Endothelial cell of umbilical vein (primary cell): Measurements from ENCODE around the gene ZNF565. TPM values are rescaled to one million over a fixed set of nuclear protein-coding genes. Genes with fewer than 3 reads are reported as not detected.

Source experiments
- BruUV-seq: library from RNA; stranded (reverse); fragments of 400-500 nt; replicated peaks from 2 replicates; lab custom pipeline; 2021; lab: Mats Ljungman, UMichigan
- CTCF ChIA-PET: fragments of 300-600, 350-600 bp; sonication (Branson Sonifier 250); formaldehyde crosslinking; loops from one replicate; lab custom pipeline; 2021; ENCODE audit warnings: antibody characterized with exemption, inconsistent platforms; lab: Charles Lee
- POLR2A ChIA-PET: fragments of 300-600, 350-600 bp; sonication (Branson Sonifier 250); formaldehyde crosslinking; loops from one replicate; lab custom pipeline; 2021; ENCODE audit warnings: antibody characterized with exemption, inconsistent platforms; lab: Charles Lee
- DNase-seq: peaks from one replicate; pipeline ENCODE4 v3.0.0-alpha.2; 2011; ENCODE audit warnings: low read depth, low spot score
- FAIRE-seq: peaks from 2 replicates; lab custom pipeline; 2011; peaks lifted over from hg19 to GRCh38; lab: Jason Lieb, UNC
- H2AFZ ChIP-seq: 2 replicates; pipeline ENCODE4 v1.6.0; 2012; ENCODE audit warnings: low read depth, low read length, control low read depth, inconsistent platforms
- H3K27ac ChIP-seq: 2 replicates; pipeline ENCODE4 v1.5.1; 2011; ENCODE audit warnings: low read depth, mild to moderate bottlenecking, control low read depth, low read length, moderate library complexity; ENCODE audit not compliant: insufficient read depth
- H3K27me3 ChIP-seq, 2 experiments: 2 replicates each; pipeline versions ENCODE4 v1.6.0 to v1.6.1; 2011; ENCODE audit warnings: low read length in 2 of 2, mixed read lengths in 1 of 2; ENCODE audit not compliant: control insufficient read depth in 2 of 2, insufficient read depth in 2 of 2
- H3K36me3 ChIP-seq, 2 experiments: 2 replicates in 1 of 2; 3 replicates in 1 of 2; pipeline ENCODE4 v1.5.1; 2011; ENCODE audit warnings: low read length in 2 of 2, mild to moderate bottlenecking in 1 of 2, moderate library complexity in 1 of 2; ENCODE audit not compliant: control insufficient read depth in 2 of 2, insufficient read depth in 2 of 2; ENCODE audit errors: extremely low read depth in 1 of 2
- H3K4me1 ChIP-seq: 3 replicates; pipeline ENCODE4 v1.5.1; 2011; ENCODE audit warnings: mild to moderate bottlenecking, low read length; ENCODE audit not compliant: control insufficient read depth, insufficient read depth; ENCODE audit errors: extremely low read depth
- H3K4me2 ChIP-seq: 2 replicates; pipeline ENCODE4 v1.6.1; 2011; ENCODE audit warnings: low read length, control low read depth, mixed read lengths; ENCODE audit not compliant: insufficient read depth
- H3K4me3 ChIP-seq, 3 experiments: fragments of 200-600 bp in 1 of 3; sonication (generic), shearing (Covaris generic) in 1 of 3; replicated peaks in 1 of 3; 2 replicates each; pipeline ENCODE4 v1.5.1; 2011 to 2016; ENCODE audit warnings: control low read depth in 3 of 3, low read length in 3 of 3, mild to moderate bottlenecking in 2 of 3, inconsistent platforms in 1 of 3, low read depth in 1 of 3, moderate library complexity in 1 of 3; ENCODE audit not compliant: insufficient read depth in 1 of 3
- H3K79me2 ChIP-seq: 2 replicates; pipeline ENCODE4 v1.6.0; 2012; ENCODE audit warnings: low read length, inconsistent platforms; ENCODE audit not compliant: control insufficient read depth, insufficient read depth
- H3K9ac ChIP-seq: replicated peaks from 2 replicates; pipeline ENCODE3; 2011; ENCODE audit warnings: low read length, control low read depth; ENCODE audit not compliant: insufficient read depth; ENCODE audit errors: extremely low read depth
- H3K9me1 ChIP-seq: replicated peaks from 3 replicates; pipeline ENCODE4 v1.6.0; 2011; ENCODE audit warnings: mild to moderate bottlenecking, low read length; ENCODE audit not compliant: control insufficient read depth, insufficient read depth; ENCODE audit errors: extremely low read depth
- H3K9me3 ChIP-seq: replicated peaks from 2 replicates; pipeline ENCODE4 v1.5.1; 2012; ENCODE audit warnings: low read length, inconsistent platforms; ENCODE audit not compliant: control insufficient read depth, insufficient read depth
- H4K20me1 ChIP-seq: replicated peaks from 2 replicates; pipeline ENCODE3; 2011; ENCODE audit warnings: mild to moderate bottlenecking, low read length; ENCODE audit not compliant: control insufficient read depth, insufficient read depth; ENCODE audit errors: extremely low read depth
- EZH2 ChIP-seq: IDR thresholded peaks from 2 replicates; pipeline ENCODE4 v1.6.1; 2012; ENCODE audit warnings: borderline replicate concordance, low read depth, mild to moderate bottlenecking, moderate library complexity, low read length, inconsistent platforms; ENCODE audit not compliant: severe bottlenecking
- FOS ChIP-seq: IDR thresholded peaks from 2 replicates; pipeline ENCODE4 v1.6.1; 2011; ENCODE audit warnings: mild to moderate bottlenecking, low read length, moderate library complexity, borderline replicate concordance; ENCODE audit not compliant: insufficient read depth
- GATA2 ChIP-seq: IDR thresholded peaks from 2 replicates; pipeline ENCODE4 v1.7.0; 2011; ENCODE audit warnings: low read depth, mild to moderate bottlenecking, moderate library complexity, mixed read lengths, low read length; ENCODE audit not compliant: insufficient read length, insufficient read depth
- JUN ChIP-seq: IDR thresholded peaks from 2 replicates; pipeline ENCODE4 v1.6.1; 2011; ENCODE audit warnings: borderline replicate concordance, low read depth; ENCODE audit not compliant: insufficient read length, insufficient read depth
- MYC ChIP-seq: IDR thresholded peaks from one replicate; pipeline ENCODE4 v1.6.1; 2011; ENCODE audit warnings: mild to moderate bottlenecking, low read depth, low read length
- POLR2A ChIP-seq: IDR thresholded peaks from 2 replicates; pipeline ENCODE4 v1.6.1; 2012; ENCODE audit warnings: low read depth, mild to moderate bottlenecking, control low read depth, low read length
- POLR2AphosphoS5 ChIP-seq: IDR thresholded peaks from 2 replicates; pipeline ENCODE4 v1.6.1; 2012; ENCODE audit warnings: low read depth, mild to moderate bottlenecking, control low read depth, low read length, moderate library complexity; ENCODE audit not compliant: insufficient read depth
- dilution Hi-C: fragments of 300-500 bp; cut with MboI; formaldehyde crosslinking; loops from one replicate; pipeline ENCODE4 v1.15.0; 2019; ENCODE audit warnings: low sequenced_read_pairs; ENCODE audit not compliant: extremely low pct_ligation_motif_present
- intact Hi-C: fragments of 100-400 bp; cut with micrococcal nuclease; formaldehyde crosslinking; loops from one replicate; pipeline ENCODE4 v1.10.0; 2022
- polyA plus RNA-seq, 4 experiments: library from polyadenylated mRNA; depleted of rRNA in 3 of 4; stranded (reverse) in 3 of 4; unstranded in 1 of 4; fragments of >200 nt; gene quantifications; 2 replicates each; pipeline versions ENCODE4 v1.2.1 to v1.2.3, GENCODE V29; 2011 to 2012; ENCODE audit warnings: missing spikeins in 1 of 4
- total RNA-seq: library from RNA; stranded (reverse); gene quantifications from 2 replicates; pipeline ENCODE4 v1.2.3, GENCODE V29; 2021
- TF ChIP-seq, protein P1 (sequence below): IDR thresholded peaks from 2 replicates; pipeline ENCODE4 v1.6.1; 2011; ENCODE audit not compliant: insufficient read depth, insufficient read length
- TF ChIP-seq, protein P2 (sequence below), 2 donors: IDR thresholded peaks; 1 replicate in 1 of 2; 2 replicates in 1 of 2; pipeline ENCODE4 v1.5.1; 2011; ENCODE audit warnings: low read length in 2 of 2, mild to moderate bottlenecking in 2 of 2, moderate library complexity in 2 of 2, control low read depth in 1 of 2, inconsistent platforms in 1 of 2, low read depth in 1 of 2; ENCODE audit not compliant: insufficient read depth in 1 of 2; ENCODE audit errors: extremely low read depth in 1 of 2

The ZNF565 gene
- total and polyA plus RNA-seq, 2 donors (not counting 3 experiments of a cell fraction or from before 2014, with no cell fraction given) = 1.4 to 3.6 TPM

- Histone ChIP-seq H3K4me3 (no peak overlapping the region), H3K9me1 (no peaks in the 10 kb centered on the region), H3K27me3 (no peaks in the 10 kb centered on the region), H3K79me2 (no peaks in the 10 kb centered on the region), H3K4me2 (no peak overlapping the region), H3K4me1 (no peaks in the 10 kb centered on the region), H3K9me3 (no peaks in the 10 kb centered on the region), H3K9ac (no peak overlapping the region), H2AFZ (no peak overlapping the region), H4K20me1 (no peaks in the 10 kb centered on the region), H3K36me3 (peaks cover 0 to 4% of the 10 kb centered on the region in 2 experiments), H3K27ac (no peak overlapping the region)
- intact Hi-C loops (no loop called here), dilution Hi-C loops (no loop called here)
- no peak for TF ChIP-seq GATA2
- TF ChIP-seq FOS = no peak
- TF ChIP-seq, protein P1, sequence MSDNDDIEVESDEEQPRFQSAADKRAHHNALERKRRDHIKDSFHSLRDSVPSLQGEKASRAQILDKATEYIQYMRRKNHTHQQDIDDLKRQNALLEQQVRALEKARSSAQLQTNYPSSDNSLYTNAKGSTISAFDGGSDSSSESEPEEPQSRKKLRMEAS = no peak
- TF ChIP-seq JUN = no peak
- no peak for TF ChIP-seq POLR2AphosphoS5
- TF ChIP-seq EZH2 = no peak
- no peak for TF ChIP-seq MYC
- TF ChIP-seq POLR2A = no peak
- TF ChIP-seq, protein P2, sequence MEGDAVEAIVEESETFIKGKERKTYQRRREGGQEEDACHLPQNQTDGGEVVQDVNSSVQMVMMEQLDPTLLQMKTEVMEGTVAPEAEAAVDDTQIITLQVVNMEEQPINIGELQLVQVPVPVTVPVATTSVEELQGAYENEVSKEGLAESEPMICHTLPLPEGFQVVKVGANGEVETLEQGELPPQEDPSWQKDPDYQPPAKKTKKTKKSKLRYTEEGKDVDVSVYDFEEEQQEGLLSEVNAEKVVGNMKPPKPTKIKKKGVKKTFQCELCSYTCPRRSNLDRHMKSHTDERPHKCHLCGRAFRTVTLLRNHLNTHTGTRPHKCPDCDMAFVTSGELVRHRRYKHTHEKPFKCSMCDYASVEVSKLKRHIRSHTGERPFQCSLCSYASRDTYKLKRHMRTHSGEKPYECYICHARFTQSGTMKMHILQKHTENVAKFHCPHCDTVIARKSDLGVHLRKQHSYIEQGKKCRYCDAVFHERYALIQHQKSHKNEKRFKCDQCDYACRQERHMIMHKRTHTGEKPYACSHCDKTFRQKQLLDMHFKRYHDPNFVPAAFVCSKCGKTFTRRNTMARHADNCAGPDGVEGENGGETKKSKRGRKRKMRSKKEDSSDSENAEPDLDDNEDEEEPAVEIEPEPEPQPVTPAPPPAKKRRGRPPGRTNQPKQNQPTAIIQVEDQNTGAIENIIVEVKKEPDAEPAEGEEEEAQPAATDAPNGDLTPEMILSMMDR (IDR thresholded peaks at IDR 0.05; ENCODE audit: extremely low read depth in 1 of 2, insufficient read depth in 1 of 2, low read depth in 1 of 2, low read length in 2 of 2) = no peak
- ChIA-PET POLR2A (no interaction called here), CTCF (no interaction called here)
- no TSS peak for BruUV-seq
- DNase-seq (no peak), FAIRE-seq (no peak)
Measured at GRCh38 chr19:36198119-36198518, 16.3 kb downstream of the ZNF565 start.
